Breast epithelium (tissue), 4 donors: Measurements from ENCODE around the gene SAYSD1. TPM values are rescaled to one million over a fixed set of nuclear protein-coding genes. Genes with fewer than 3 reads are reported as not detected.

Experiments
- DNase-seq, 2 donors: peaks; one replicate each; pipeline ENCODE4 v3.0.0-alpha.2; 2019; ENCODE audit warnings: low spot score in 2 of 2
- H3K27ac ChIP-seq, 2 donors: fragments of 200-600 bp; sonication (generic) in 1 of 2; one replicate each; pipeline ENCODE4 v1.5.1; 2016 to 2019; ENCODE audit warnings: mild to moderate bottlenecking in 1 of 2
- H3K27me3 ChIP-seq, 2 donors: fragments of 200-600 bp; sonication (generic) in 1 of 2; one replicate each; pipeline versions ENCODE4 v1.5.1 to v1.6.0; 2017 to 2019; ENCODE audit warnings: control low read depth in 1 of 2, mild to moderate bottlenecking in 1 of 2
- H3K36me3 ChIP-seq: fragments of 200-600 bp; one replicate; pipeline ENCODE4 v1.5.1; 2019
- H3K4me1 ChIP-seq, 2 donors: fragments of 200-600 bp; sonication (generic); one replicate each; pipeline ENCODE4 v1.5.1; 2016 to 2019; ENCODE audit warnings: control low read depth in 1 of 2
- H3K4me3 ChIP-seq, 3 donors: fragments of 200-600 bp; sonication (generic); 1 replicate in 2 of 3; 2 replicates in 1 of 3; pipeline ENCODE4 v1.5.1; 2016 to 2019; ENCODE audit warnings: mild to moderate bottlenecking in 3 of 3, moderate library complexity in 2 of 3
- H3K9me3 ChIP-seq, 2 donors: fragments of 200-600 bp; sonication (generic) in 1 of 2; one replicate each; pipeline ENCODE4 v1.5.1; 2016 to 2019; ENCODE audit warnings: control low read depth in 1 of 2
- POLR2A ChIP-seq: fragments of 450-650 bp; IDR thresholded peaks from one replicate; pipeline ENCODE4 v1.6.1; 2016; ENCODE audit warnings: antibody characterized with exemption, mild to moderate bottlenecking, moderate library complexity
- POLR2AphosphoS5 ChIP-seq, 3 donors: sonication (generic); formaldehyde crosslinking; IDR thresholded peaks; one replicate each; pipeline ENCODE4 v1.6.1; 2017; ENCODE audit warnings: antibody characterized with exemption in 3 of 3
- intact Hi-C: fragments of 100-400 bp; cut with DNase I; formaldehyde crosslinking; loops from one replicate; pipeline ENCODE4 v1.15.1; 2023; ENCODE audit warnings: low total_unique reads
- total RNA-seq, 3 donors: library from RNA; depleted of rRNA; stranded (reverse); fragments of >200 nt; gene quantifications; one replicate each; pipeline ENCODE4 v1.1.0, GENCODE V29; 2016
- TF ChIP-seq, protein P1 (sequence below), 3 donors: fragments of 450-650 bp; IDR thresholded peaks; one replicate each; pipeline ENCODE4 v1.5.1; 2016 to 2017; ENCODE audit warnings: antibody characterized with exemption in 3 of 3, mild to moderate bottlenecking in 3 of 3, moderate library complexity in 3 of 3

SAYSD1 gene
- total RNA-seq, 3 donors from 2014 or later = 21.3 to 35.3 (median 21.8) TPM

DNA sequence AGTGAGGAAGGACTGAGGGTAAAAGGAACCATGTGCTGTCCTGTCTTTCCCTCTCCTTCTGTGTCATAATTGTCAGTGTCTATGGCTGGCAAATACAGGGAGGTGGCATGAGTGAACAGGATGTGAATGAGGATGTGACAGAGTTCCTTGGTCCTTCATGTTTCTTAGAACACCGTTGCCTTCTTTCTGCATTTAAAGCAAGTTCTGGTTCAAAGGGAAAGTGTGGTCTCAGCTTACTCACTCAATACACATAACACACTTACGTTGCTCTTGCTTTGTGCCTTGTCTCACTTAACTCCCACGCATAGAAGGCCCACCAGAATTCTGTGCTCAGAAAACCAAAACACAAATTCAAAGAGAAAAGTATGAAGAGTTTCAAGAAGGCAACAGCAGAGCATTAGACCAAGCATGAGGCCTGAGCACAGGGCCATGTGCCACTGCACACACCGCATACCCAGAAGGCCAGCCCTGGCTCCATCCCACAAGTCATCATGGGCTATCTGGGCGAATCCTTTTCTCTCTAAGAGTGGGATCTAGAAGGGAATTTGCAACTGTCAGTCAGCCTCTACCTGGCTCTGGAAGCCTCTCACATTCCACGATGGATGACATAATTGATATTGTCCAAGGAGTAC, 38.9 kb upstream of the SAYSD1 start:
- Histone ChIP-seq H3K4me3 (no peak overlapping the region), H3K4me1 (no peaks in the 10 kb centered on the region), H3K27ac (no peak overlapping the region), H3K9me3 (no peaks in the 10 kb centered on the region), H3K27me3 (no peaks in the 10 kb centered on the region), H3K36me3 (no peaks in the 10 kb centered on the region)
- no peak for DNase-seq
- intact Hi-C loops = no loop called here
- TF ChIP-seq POLR2AphosphoS5 (IDR thresholded peaks at IDR 0.05) (no peak), POLR2A (no peak)
- TF ChIP-seq, protein P1, sequence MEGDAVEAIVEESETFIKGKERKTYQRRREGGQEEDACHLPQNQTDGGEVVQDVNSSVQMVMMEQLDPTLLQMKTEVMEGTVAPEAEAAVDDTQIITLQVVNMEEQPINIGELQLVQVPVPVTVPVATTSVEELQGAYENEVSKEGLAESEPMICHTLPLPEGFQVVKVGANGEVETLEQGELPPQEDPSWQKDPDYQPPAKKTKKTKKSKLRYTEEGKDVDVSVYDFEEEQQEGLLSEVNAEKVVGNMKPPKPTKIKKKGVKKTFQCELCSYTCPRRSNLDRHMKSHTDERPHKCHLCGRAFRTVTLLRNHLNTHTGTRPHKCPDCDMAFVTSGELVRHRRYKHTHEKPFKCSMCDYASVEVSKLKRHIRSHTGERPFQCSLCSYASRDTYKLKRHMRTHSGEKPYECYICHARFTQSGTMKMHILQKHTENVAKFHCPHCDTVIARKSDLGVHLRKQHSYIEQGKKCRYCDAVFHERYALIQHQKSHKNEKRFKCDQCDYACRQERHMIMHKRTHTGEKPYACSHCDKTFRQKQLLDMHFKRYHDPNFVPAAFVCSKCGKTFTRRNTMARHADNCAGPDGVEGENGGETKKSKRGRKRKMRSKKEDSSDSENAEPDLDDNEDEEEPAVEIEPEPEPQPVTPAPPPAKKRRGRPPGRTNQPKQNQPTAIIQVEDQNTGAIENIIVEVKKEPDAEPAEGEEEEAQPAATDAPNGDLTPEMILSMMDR (IDR thresholded peaks at IDR 0.05) = no peak

DNA sequence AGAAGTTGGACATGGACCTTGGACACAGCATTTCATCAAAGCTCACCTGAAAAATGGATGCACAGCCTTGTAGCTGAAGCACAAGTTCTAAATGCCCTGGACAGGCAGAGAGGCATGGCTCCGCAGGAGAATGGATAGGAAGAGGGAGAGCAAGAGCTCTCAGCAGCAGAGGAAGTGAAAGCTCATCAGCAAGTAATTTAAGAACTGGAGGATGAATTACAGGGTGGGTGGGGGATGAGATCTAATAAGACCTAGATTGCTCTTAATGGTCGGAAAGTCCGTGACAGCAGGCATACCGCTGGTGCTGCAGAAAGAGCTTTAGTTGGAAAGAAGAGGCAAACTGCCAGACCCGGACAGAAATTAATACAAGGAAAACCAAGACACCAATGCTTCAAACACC, 37.3 kb upstream of the SAYSD1 start:
- Histone ChIP-seq H3K27me3 (peaks cover 0 to 5% of the 10 kb centered on the region in 2 donors), H3K9me3 (no peaks in the 10 kb centered on the region), H3K27ac (no peak overlapping the region), H3K4me1 (no peaks in the 10 kb centered on the region), H3K4me3 (no peak overlapping the region), H3K36me3 (no peaks in the 10 kb centered on the region)
- DNase-seq = no peak
- no peak for TF ChIP-seq POLR2A
- TF ChIP-seq, protein P1 (IDR thresholded peaks at IDR 0.05) = no peak
- TF ChIP-seq POLR2AphosphoS5 (IDR thresholded peaks at IDR 0.05) = no peak
- intact Hi-C loops = no loop called here

DNA sequence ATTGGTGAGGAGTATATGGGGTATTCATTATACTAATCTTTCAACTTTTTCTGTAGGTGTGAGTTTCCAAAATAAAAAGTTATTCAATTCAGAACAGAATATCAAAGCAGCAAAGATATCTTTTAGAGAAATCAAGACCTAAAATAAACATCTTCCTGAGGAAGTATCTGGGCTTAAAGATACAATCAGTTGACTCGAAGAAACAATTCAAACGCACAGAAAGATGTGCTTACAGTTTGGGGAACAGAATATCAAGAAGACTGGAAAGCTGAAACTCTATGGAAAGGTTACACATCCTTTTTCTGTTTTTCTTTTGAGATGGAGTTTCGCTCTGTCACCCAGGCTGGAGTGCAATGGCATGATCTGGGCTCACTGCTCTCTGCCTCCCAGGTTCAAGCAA, 36.2 kb upstream of the SAYSD1 start:
- no peak for DNase-seq
- no peak for TF ChIP-seq POLR2AphosphoS5 (IDR thresholded peaks at IDR 0.05)
- no peak for TF ChIP-seq POLR2A
- TF ChIP-seq, protein P1 (IDR thresholded peaks at IDR 0.05) = no peak
- peaks cover 0 to 5% of the 10 kb centered on the region in 2 donors for H3K27me3 ChIP-seq
- H3K36me3 ChIP-seq = no peaks in the 10 kb centered on the region
- no peaks in the 10 kb centered on the region for H3K4me1 ChIP-seq
- H3K4me3 ChIP-seq = no peak overlapping the region
- H3K27ac ChIP-seq = no peak overlapping the region
- intact Hi-C loops = no loop called here
- H3K9me3 ChIP-seq = no peaks in the 10 kb centered on the region

DNA sequence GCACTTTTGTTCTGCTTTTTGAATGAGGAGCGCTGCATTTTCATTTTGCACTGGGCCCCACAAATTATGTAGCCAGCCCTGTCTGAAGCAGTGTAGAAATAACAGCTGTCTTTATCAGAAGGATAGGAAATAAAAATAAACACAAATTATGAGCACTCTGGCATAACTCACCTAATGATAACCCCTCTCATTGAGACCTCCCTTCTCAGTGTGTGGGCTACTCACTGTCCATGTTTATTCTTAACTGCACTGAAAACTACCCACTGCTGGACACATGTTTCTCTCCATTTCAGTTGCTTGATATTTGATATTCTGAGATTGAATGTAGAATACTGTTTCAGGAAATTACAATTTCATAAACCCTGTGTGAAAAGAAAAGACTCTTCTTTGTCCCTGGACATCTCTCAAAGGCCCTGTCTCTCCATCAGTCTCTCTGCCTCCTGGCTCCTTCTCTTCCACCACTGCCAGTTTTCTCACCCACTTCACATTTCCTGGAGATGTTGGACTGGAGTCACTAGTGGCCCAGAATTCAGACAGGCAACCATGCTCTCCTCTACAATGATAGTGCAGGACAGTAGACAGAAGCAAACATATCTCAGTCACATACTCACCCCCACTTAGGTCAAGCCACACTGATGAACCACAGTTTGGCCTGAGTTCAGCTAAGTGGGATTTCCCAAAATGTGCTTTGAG, 29.6 kb upstream of the SAYSD1 start:
- H3K27ac ChIP-seq = no peak overlapping the region
- intact Hi-C loops = loop anchor here (10.0 kb wide), 1 partner anchor 1890 kb away; the partner anchor contains the start of gene UNC5CL
- no peaks in the 10 kb centered on the region for H3K4me1 ChIP-seq
- no peaks in the 10 kb centered on the region for H3K9me3 ChIP-seq
- no peaks in the 10 kb centered on the region for H3K36me3 ChIP-seq
- TF ChIP-seq, protein P1 (IDR thresholded peaks at IDR 0.05) = no peak
- TF ChIP-seq POLR2AphosphoS5 (IDR thresholded peaks at IDR 0.05) (no peak), POLR2A (no peak)
- H3K4me3 ChIP-seq = no peak overlapping the region
- H3K27me3 ChIP-seq = peaks cover 0 to 9% of the 10 kb centered on the region in 2 donors
- DNase-seq = no peak

DNA sequence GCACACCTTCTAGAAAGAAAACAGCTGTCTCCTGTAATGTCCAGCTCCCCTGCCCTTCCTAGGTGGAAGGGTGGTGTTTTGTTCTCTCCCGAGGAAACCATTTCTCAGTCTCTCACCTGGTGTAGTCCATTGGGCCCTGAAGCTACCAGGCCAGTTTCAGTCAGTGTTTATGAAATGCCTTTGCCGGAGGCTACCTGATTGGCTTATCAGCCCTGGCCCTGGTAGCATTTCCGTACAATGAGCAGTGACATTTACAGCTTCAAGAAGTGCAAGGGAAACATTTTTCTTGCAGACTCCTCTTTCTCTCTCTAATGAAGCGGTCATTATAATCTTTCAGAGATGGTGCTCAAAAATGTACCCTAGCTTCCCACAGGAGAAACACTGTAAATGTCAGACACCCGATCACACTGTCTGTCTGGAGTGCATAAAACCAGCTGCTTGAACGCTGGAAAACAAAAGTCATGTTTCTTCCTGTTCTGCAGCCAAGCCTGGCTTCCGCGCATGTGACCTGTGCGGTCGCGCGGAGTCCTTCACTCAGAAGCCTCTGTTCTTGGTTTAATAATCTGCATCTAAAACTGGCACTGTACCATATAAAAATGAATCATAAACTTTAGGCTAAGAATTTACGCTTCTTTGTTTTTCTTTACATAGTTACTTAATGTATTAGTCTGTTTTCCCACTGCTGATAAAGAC, 28.4 kb upstream of the SAYSD1 start:
- Histone ChIP-seq H3K4me3 (no peak overlapping the region), H3K27me3 (peaks cover 0 to 9% of the 10 kb centered on the region in 2 donors), H3K36me3 (no peaks in the 10 kb centered on the region), H3K9me3 (peaks cover 5 to 6% of the 10 kb centered on the region in 2 donors), H3K4me1 (no peaks in the 10 kb centered on the region), H3K27ac (no peak overlapping the region)
- no peak for DNase-seq
- intact Hi-C loops = loop anchor here (10.0 kb wide), 1 partner anchor 1891 kb away; the partner anchor contains the start of gene UNC5CL
- TF ChIP-seq, protein P1 (IDR thresholded peaks at IDR 0.05) = no peak
- no peak for TF ChIP-seq POLR2AphosphoS5 (IDR thresholded peaks at IDR 0.05)
- TF ChIP-seq POLR2A = no peak
